Astrocyte (in vitro differentiated cells and primary cell): ENCODE results near the gene ATG4A.

Experiments
- EZH2 ChIP-seq: IDR thresholded peaks from 2 replicates; pipeline ENCODE4 v1.6.1; 2012; ENCODE audit warnings: mild to moderate bottlenecking, low read length, inconsistent platforms; ENCODE audit not compliant: insufficient read depth
- TF ChIP-seq, protein P1 (sequence below): IDR thresholded peaks from 2 replicates; pipeline ENCODE4 v1.5.1; 2011; ENCODE audit warnings: low read depth, mild to moderate bottlenecking, inconsistent platforms, low read length, moderate library complexity; ENCODE audit not compliant: insufficient read depth

DNA sequence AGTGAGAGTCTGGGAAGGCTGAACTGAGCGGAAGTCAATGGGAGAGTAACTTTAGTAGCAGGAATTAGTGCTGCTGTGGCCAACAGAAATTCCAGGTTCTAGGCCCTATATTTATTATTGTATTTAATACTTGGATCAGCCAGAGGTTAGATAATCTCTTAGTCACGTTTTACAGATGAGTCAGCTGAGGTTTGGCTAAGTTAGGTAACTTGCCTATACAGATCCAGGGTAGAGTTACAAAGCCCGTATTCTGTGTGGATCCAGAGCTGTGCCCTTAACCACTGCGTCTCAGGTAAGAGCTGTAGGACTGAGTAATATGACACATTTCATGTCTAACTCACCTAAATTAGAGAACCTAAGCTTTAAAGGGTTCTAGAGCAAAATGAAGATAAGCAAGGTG lies 20.7 kb upstream of the ATG4A start:
- TF ChIP-seq EZH2: no peak
- TF ChIP-seq, protein P1, sequence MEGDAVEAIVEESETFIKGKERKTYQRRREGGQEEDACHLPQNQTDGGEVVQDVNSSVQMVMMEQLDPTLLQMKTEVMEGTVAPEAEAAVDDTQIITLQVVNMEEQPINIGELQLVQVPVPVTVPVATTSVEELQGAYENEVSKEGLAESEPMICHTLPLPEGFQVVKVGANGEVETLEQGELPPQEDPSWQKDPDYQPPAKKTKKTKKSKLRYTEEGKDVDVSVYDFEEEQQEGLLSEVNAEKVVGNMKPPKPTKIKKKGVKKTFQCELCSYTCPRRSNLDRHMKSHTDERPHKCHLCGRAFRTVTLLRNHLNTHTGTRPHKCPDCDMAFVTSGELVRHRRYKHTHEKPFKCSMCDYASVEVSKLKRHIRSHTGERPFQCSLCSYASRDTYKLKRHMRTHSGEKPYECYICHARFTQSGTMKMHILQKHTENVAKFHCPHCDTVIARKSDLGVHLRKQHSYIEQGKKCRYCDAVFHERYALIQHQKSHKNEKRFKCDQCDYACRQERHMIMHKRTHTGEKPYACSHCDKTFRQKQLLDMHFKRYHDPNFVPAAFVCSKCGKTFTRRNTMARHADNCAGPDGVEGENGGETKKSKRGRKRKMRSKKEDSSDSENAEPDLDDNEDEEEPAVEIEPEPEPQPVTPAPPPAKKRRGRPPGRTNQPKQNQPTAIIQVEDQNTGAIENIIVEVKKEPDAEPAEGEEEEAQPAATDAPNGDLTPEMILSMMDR: no peak
